ENCODE data around the gene ISX.
"Not testable (repeated sequence)": the region's sequence is repeated elsewhere in the genome, so short reads cannot be mapped to it uniquely, and the experiment has no call there.

ISX gene

GRCh38 chr22:35065796-35066218, at the start of gene ISX:
TSS of gene ISX (plus strand) at chr22:35066158. CDS start at chr22:35067088, 930 bp downstream.
- no peak for DNase-seq (ENCODE audit: low read depth in 3 of 3, low spot score in 1 of 3)

- no peak for DNase-seq (ENCODE audit: low read depth in 3 of 3, low spot score in 1 of 3)
These were observed 49.0 kb upstream of the ISX start for GRCh38 chr22:35016909-35017308.

- DNase-seq (ENCODE audit: low read depth in 3 of 3, low spot score in 1 of 3): no peak
These were observed 47.0 kb upstream of the ISX start for GRCh38 chr22:35018995-35019394.

- no peak for DNase-seq (ENCODE audit: low read depth in 3 of 3, low spot score in 1 of 3)
These were observed 45.4 kb upstream of the ISX start for GRCh38 chr22:35020517-35020916.

- DNase-seq (ENCODE audit: low read depth in 3 of 3, low spot score in 1 of 3): no peak
These were observed 44.8 kb upstream of the ISX start for GRCh38 chr22:35021161-35021560.

- no peak for DNase-seq (ENCODE audit: low read depth in 3 of 3, low spot score in 1 of 3)
These were observed 43.7 kb upstream of the ISX start for GRCh38 chr22:35022291-35022690.

GRCh38 chr22:35023692-35024363, 42.1 kb upstream of the ISX start:
- peak in 1 of 3 donors; percentile 50 for DNase-seq (ENCODE audit: low read depth in 3 of 3, low spot score in 1 of 3)

GRCh38 chr22:35024364-35024692, 41.6 kb upstream of the ISX start:
- no peak for DNase-seq (ENCODE audit: low read depth in 3 of 3, low spot score in 1 of 3)

- DNase-seq (ENCODE audit: low read depth in 3 of 3, low spot score in 1 of 3): not testable (repeated sequence)
These were observed 35.8 kb upstream of the ISX start for GRCh38 chr22:35030112-35030511.

- no peak for DNase-seq (ENCODE audit: low read depth in 3 of 3, low spot score in 1 of 3)
These were observed 33.4 kb upstream of the ISX start for GRCh38 chr22:35032571-35032970.

GRCh38 chr22:35033635-35034296, 32.2 kb upstream of the ISX start:
- DNase-seq (ENCODE audit: low read depth in 3 of 3, low spot score in 1 of 3): no peak

- no peak for DNase-seq (ENCODE audit: low read depth in 3 of 3, low spot score in 1 of 3)
These were observed 31.0 kb upstream of the ISX start for GRCh38 chr22:35034963-35035362.

- no peak for DNase-seq (ENCODE audit: low read depth in 3 of 3, low spot score in 1 of 3)
These were observed 28.9 kb upstream of the ISX start for GRCh38 chr22:35037089-35037488.

GRCh38 chr22:35039625-35040024, 26.3 kb upstream of the ISX start:
- no peak for DNase-seq (ENCODE audit: low read depth in 3 of 3, low spot score in 1 of 3)

GRCh38 chr22:35043252-35043933, 22.6 kb upstream of the ISX start:
- DNase-seq (ENCODE audit: low read depth in 3 of 3, low spot score in 1 of 3): no peak

GRCh38 chr22:35043934-35044319, 22.0 kb upstream of the ISX start:
- no peak for DNase-seq (ENCODE audit: low read depth in 3 of 3, low spot score in 1 of 3)

GRCh38 chr22:35044607-35045390, 21.2 kb upstream of the ISX start:
- DNase-seq (ENCODE audit: low read depth in 3 of 3, low spot score in 1 of 3): no peak

GRCh38 chr22:35045451-35045850, 20.5 kb upstream of the ISX start:
- DNase-seq (ENCODE audit: low read depth in 3 of 3, low spot score in 1 of 3): no peak

GRCh38 chr22:35046744-35047462, 19.1 kb upstream of the ISX start:
- DNase-seq (ENCODE audit: low read depth in 3 of 3, low spot score in 1 of 3): no peak

GRCh38 chr22:35050038-35050437, 15.9 kb upstream of the ISX start:
- DNase-seq (ENCODE audit: low read depth in 3 of 3, low spot score in 1 of 3): not testable (repeated sequence)

- no peak for DNase-seq (ENCODE audit: low read depth in 3 of 3, low spot score in 1 of 3)
These were observed 14.9 kb upstream of the ISX start for GRCh38 chr22:35051013-35051535.
